ENCODE measurements around the gene PNPLA2.

DNA sequence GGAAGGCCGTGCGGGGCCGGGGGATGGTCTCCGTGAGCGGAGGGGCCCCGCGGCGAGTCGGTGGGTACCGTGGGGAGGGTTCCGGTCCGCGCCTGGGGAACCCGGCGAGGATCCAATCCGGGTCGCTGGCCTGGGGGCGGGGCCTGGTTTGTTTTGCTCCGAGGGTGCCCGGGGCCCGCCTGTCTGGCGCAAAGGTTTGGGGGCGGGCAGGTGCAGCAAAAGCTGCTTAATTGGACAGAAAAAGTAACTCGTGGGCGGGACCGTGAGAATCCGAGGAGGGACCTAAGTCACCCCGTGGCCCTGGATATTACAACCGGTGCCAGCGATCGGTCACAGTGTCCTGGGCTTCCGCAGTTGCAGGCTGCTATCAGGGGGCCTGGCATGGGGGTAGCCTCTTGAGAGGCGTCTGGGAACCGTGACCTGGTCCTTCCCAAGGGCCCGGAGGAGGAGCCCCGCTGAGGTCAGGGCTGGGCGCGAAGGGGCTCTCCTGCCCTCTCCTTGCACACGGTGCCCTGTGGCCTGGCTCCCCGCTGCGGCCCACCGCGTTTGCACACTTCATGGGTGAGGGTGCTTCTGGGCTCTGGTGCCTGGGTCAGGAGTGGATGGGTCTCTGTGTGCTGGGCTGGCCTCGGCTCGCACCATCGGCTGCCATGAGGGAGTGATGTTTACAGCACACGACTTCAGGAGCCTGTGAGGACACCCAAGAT is 1.4 kb downstream of the PNPLA2 start:
- TF ChIP-seq YY1 (IDR thresholded peaks at IDR 0.05; ENCODE audit: insufficient read depth, insufficient read length) (no peak), SUZ12 (IDR thresholded peaks at IDR 0.05; ENCODE audit: extremely low read depth, insufficient read depth, insufficient read length) (no peak), ZNF274 (IDR thresholded peaks at IDR 0.05; ENCODE audit: low read depth, low read length) (no peak)

All from NT2/D1 (cell line).